ENCODE results near the gene HIVEP3.

Gene HIVEP3

GRCh38 chr1:41855713-41856112 is 63.0 kb downstream of the HIVEP3 start:
- Histone ChIP-seq H3K27ac (no peak overlapping the region), H3K4me1 (ENCODE audit: low read depth, poor library complexity, severe bottlenecking) (no peaks in the 10 kb centered on the region), H3K79me2 (ENCODE audit: insufficient read depth, low read depth) (no peaks in the 10 kb centered on the region), H3K9ac (no peak overlapping the region), H3K4me2 (no peak overlapping the region), H3K27me3 (ENCODE audit: insufficient read depth, low read depth) (no peaks in the 10 kb centered on the region), H3K4me3 (IDR thresholded peaks at IDR 0.05; ENCODE audit: insufficient read depth, low read depth, low read length) (no peak overlapping the region), H4K20me1 (ENCODE audit: insufficient read depth) (no peaks in the 10 kb centered on the region), H2AFZ (ENCODE audit: low read depth) (no peak overlapping the region), H3K36me3 (ENCODE audit: insufficient read depth) (no peaks in the 10 kb centered on the region)
- no peak for TF ChIP-seq CTCF (conservative IDR thresholded peaks at IDR 0.05; ENCODE audit: low read depth, low read length)

GRCh38 chr1:41853907-41854306 is 64.8 kb downstream of the HIVEP3 start:
- no peak overlapping the region for H3K4me3 ChIP-seq (IDR thresholded peaks at IDR 0.05; ENCODE audit: insufficient read depth, low read depth, low read length)
- H3K27me3 ChIP-seq (ENCODE audit: insufficient read depth, low read depth), result no peaks in the 10 kb centered on the region
- no peaks in the 10 kb centered on the region for H3K4me1 ChIP-seq (ENCODE audit: low read depth, poor library complexity, severe bottlenecking)
- H3K4me2 ChIP-seq, result no peak overlapping the region
- H4K20me1 ChIP-seq (ENCODE audit: insufficient read depth), result no peaks in the 10 kb centered on the region
- no peaks in the 10 kb centered on the region for H3K36me3 ChIP-seq (ENCODE audit: insufficient read depth)
- no peak overlapping the region for H3K27ac ChIP-seq
- no peaks in the 10 kb centered on the region for H3K79me2 ChIP-seq (ENCODE audit: insufficient read depth, low read depth)
- TF ChIP-seq CTCF (conservative IDR thresholded peaks at IDR 0.05; ENCODE audit: low read depth, low read length), result no peak
- no peak overlapping the region for H2AFZ ChIP-seq (ENCODE audit: low read depth)
- H3K9ac ChIP-seq, result no peak overlapping the region

GRCh38 chr1:41852091-41852490 is 66.6 kb downstream of the HIVEP3 start:
- Histone ChIP-seq H3K79me2 (ENCODE audit: insufficient read depth, low read depth) (no peaks in the 10 kb centered on the region), H3K27me3 (ENCODE audit: insufficient read depth, low read depth) (no peaks in the 10 kb centered on the region), H3K9ac (no peak overlapping the region), H4K20me1 (ENCODE audit: insufficient read depth) (no peaks in the 10 kb centered on the region), H3K4me2 (no peak overlapping the region), H3K4me3 (IDR thresholded peaks at IDR 0.05; ENCODE audit: insufficient read depth, low read depth, low read length) (no peak overlapping the region), H3K4me1 (ENCODE audit: low read depth, poor library complexity, severe bottlenecking) (no peaks in the 10 kb centered on the region), H3K27ac (no peak overlapping the region), H2AFZ (ENCODE audit: low read depth) (no peak overlapping the region), H3K36me3 (ENCODE audit: insufficient read depth) (no peaks in the 10 kb centered on the region)
- no peak for TF ChIP-seq CTCF (conservative IDR thresholded peaks at IDR 0.05; ENCODE audit: low read depth, low read length)

- no peaks in the 10 kb centered on the region for H4K20me1 ChIP-seq (ENCODE audit: insufficient read depth)
- H3K4me2 ChIP-seq, result no peak overlapping the region
- no peak overlapping the region for H3K27ac ChIP-seq
- H3K4me1 ChIP-seq (ENCODE audit: low read depth, poor library complexity, severe bottlenecking), result no peaks in the 10 kb centered on the region
- no peak overlapping the region for H3K4me3 ChIP-seq (IDR thresholded peaks at IDR 0.05; ENCODE audit: insufficient read depth, low read depth, low read length)
- no peak overlapping the region for H2AFZ ChIP-seq (ENCODE audit: low read depth)
- H3K27me3 ChIP-seq (ENCODE audit: insufficient read depth, low read depth), result no peaks in the 10 kb centered on the region
- no peak for TF ChIP-seq CTCF (conservative IDR thresholded peaks at IDR 0.05; ENCODE audit: low read depth, low read length)
- no peaks in the 10 kb centered on the region for H3K79me2 ChIP-seq (ENCODE audit: insufficient read depth, low read depth)
- H3K36me3 ChIP-seq (ENCODE audit: insufficient read depth), result no peaks in the 10 kb centered on the region
- no peak overlapping the region for H3K9ac ChIP-seq
These were observed 67.1 kb downstream of the HIVEP3 start for GRCh38 chr1:41851589-41851988.

- Histone ChIP-seq H3K4me3 (IDR thresholded peaks at IDR 0.05; ENCODE audit: insufficient read depth, low read depth, low read length) (no peak overlapping the region), H2AFZ (ENCODE audit: low read depth) (no peak overlapping the region), H3K9ac (no peak overlapping the region), H3K4me2 (no peak overlapping the region), H3K36me3 (ENCODE audit: insufficient read depth) (no peaks in the 10 kb centered on the region), H3K27ac (no peak overlapping the region), H3K4me1 (ENCODE audit: low read depth, poor library complexity, severe bottlenecking) (no peaks in the 10 kb centered on the region), H3K27me3 (ENCODE audit: insufficient read depth, low read depth) (no peaks in the 10 kb centered on the region), H3K79me2 (ENCODE audit: insufficient read depth, low read depth) (no peaks in the 10 kb centered on the region), H4K20me1 (ENCODE audit: insufficient read depth) (no peaks in the 10 kb centered on the region)
- no peak for TF ChIP-seq CTCF (conservative IDR thresholded peaks at IDR 0.05; ENCODE audit: low read depth, low read length)
These were observed 68.7 kb downstream of the HIVEP3 start for GRCh38 chr1:41850029-41850428.

All from KMS-11 (cell line).